HepG2 (cell line): Measurements from ENCODE around the gene GCC1. TPM values are rescaled to one million over a fixed set of nuclear protein-coding genes. Genes with fewer than 3 reads are reported as not detected.

Source experiments
- BHLHE40 ChIP-seq: IDR thresholded peaks from 2 replicates; pipeline ENCODE4 v1.6.1; 2011; ENCODE audit warnings: low read length, improper control_type of control experiment
- CBX5 ChIP-seq: sonication (generic); formaldehyde crosslinking; IDR thresholded peaks from 2 replicates; pipeline ENCODE4 v1.4.0; 2020; ENCODE audit warnings: missing genetic modification reagents, borderline replicate concordance
- CEBPB ChIP-seq: IDR thresholded peaks from 2 replicates; pipeline ENCODE4 v1.6.1; 2011; ENCODE audit warnings: low read depth, low read length, improper control_type of control experiment, borderline replicate concordance
- DNMT1 ChIP-seq: sonication (generic); formaldehyde crosslinking; IDR thresholded peaks from 2 replicates; pipeline ENCODE4 v1.5.1; 2020; ENCODE audit warnings: mild to moderate bottlenecking, missing genetic modification reagents
- HOXD1 ChIP-seq: sonication (generic); formaldehyde crosslinking; IDR thresholded peaks from 2 replicates; pipeline ENCODE4 v1.5.0; 2020; ENCODE audit warnings: missing genetic modification reagents
- JARID2 ChIP-seq: sonication (generic); formaldehyde crosslinking; IDR thresholded peaks from 2 replicates; pipeline ENCODE4 v1.8.1; 2023; ENCODE audit warnings: missing genetic modification reagents, inconsistent platforms; ENCODE audit not compliant: insufficient replicate concordance
- MAZ ChIP-seq, 2 experiments: sonication (generic) in 1 of 2; formaldehyde crosslinking in 1 of 2; IDR thresholded peaks; 2 replicates each; pipeline versions ENCODE4 v1.5.0 to v1.6.1; 2012 to 2020; ENCODE audit warnings: low read depth in 2 of 2, mild to moderate bottlenecking in 2 of 2, borderline replicate concordance in 1 of 2, improper control_type of control experiment in 1 of 2, low read length in 1 of 2, missing genetic modification reagents in 1 of 2, moderate library complexity in 1 of 2
- MTF1 ChIP-seq: sonication (generic); formaldehyde crosslinking; IDR thresholded peaks from 2 replicates; pipeline ENCODE4 v1.5.0; 2020; ENCODE audit warnings: missing genetic modification reagents
- NCOR1 ChIP-seq: fragments of 200-600 bp; sonication (generic); IDR thresholded peaks from 2 replicates; pipeline ENCODE4 v1.7.0; 2017; ENCODE audit warnings: antibody characterized with exemption, low read length, borderline replicate concordance
- NFE2 ChIP-seq: sonication (generic); formaldehyde crosslinking; IDR thresholded peaks from 2 replicates; pipeline ENCODE4 v1.4.0; 2020; ENCODE audit warnings: missing genetic modification reagents
- PTBP1 ChIP-seq: fragments of 200-400 bp; formaldehyde crosslinking; IDR thresholded peaks from 2 replicates; pipeline ENCODE4 v1.6.1; 2018; ENCODE audit warnings: low read length, low read depth; ENCODE audit not compliant: poor library complexity, severe bottlenecking
- RORA ChIP-seq: sonication (generic); formaldehyde crosslinking; IDR thresholded peaks from 2 replicates; pipeline ENCODE4 v1.5.0; 2020; ENCODE audit warnings: mild to moderate bottlenecking, missing genetic modification reagents, moderate library complexity
- TEAD2 ChIP-seq: sonication (generic); formaldehyde crosslinking; IDR thresholded peaks from 2 replicates; pipeline ENCODE4 v1.9.0; 2021; ENCODE audit warnings: missing genetic modification reagents
- TP53 ChIP-seq: sonication (generic); formaldehyde crosslinking; conservative IDR thresholded peaks from 2 replicates; pipeline ENCODE4 v1.4.0; 2020; ENCODE audit warnings: missing genetic modification reagents
- YY1 ChIP-seq: IDR thresholded peaks from 2 replicates; pipeline ENCODE4 v1.6.1; 2011; ENCODE audit warnings: low read length, low read depth, moderate library complexity, mild to moderate bottlenecking; ENCODE audit not compliant: insufficient read depth, insufficient replicate concordance
- ZC3H13 ChIP-seq: sonication (generic); formaldehyde crosslinking; IDR thresholded peaks from 2 replicates; pipeline ENCODE4 v1.8.1; 2023; ENCODE audit warnings: mild to moderate bottlenecking, missing genetic modification reagents, moderate library complexity
- ZFP36L2 ChIP-seq: sonication (generic); formaldehyde crosslinking; IDR thresholded peaks from 2 replicates; pipeline ENCODE4 v1.4.0; 2020; ENCODE audit warnings: missing genetic modification reagents
- ZKSCAN8 ChIP-seq: IDR thresholded peaks from 2 replicates; pipeline ENCODE4 v1.6.1; 2016; ENCODE audit warnings: borderline replicate concordance, missing genetic modification reagents, missing compliant biosample characterization
- ZNF225 ChIP-seq: sonication (generic); formaldehyde crosslinking; IDR thresholded peaks from 2 replicates; pipeline ENCODE4 v1.4.0; 2020; ENCODE audit warnings: mild to moderate bottlenecking, missing genetic modification reagents
- ZNF230 ChIP-seq: sonication (generic); formaldehyde crosslinking; IDR thresholded peaks from 2 replicates; pipeline ENCODE4 v1.4.0; 2020; ENCODE audit warnings: mild to moderate bottlenecking, missing genetic modification reagents
- ZNF563 ChIP-seq: sonication (generic); formaldehyde crosslinking; IDR thresholded peaks from 2 replicates; pipeline ENCODE4 v1.8.0; 2022; ENCODE audit warnings: mild to moderate bottlenecking, moderate library complexity, missing genetic modification reagents
- ZNF616 ChIP-seq: sonication (generic); formaldehyde crosslinking; IDR thresholded peaks from 2 replicates; pipeline ENCODE4 v1.5.0; 2020; ENCODE audit warnings: low read depth, mild to moderate bottlenecking, missing genetic modification reagents
- ZNF709 ChIP-seq: sonication (generic); formaldehyde crosslinking; IDR thresholded peaks from 2 replicates; pipeline ENCODE4 v1.5.0; 2020; ENCODE audit warnings: mild to moderate bottlenecking, missing genetic modification reagents
- ZNF747 ChIP-seq: sonication (generic); formaldehyde crosslinking; IDR thresholded peaks from 2 replicates; pipeline ENCODE4 v1.8.1; 2023; ENCODE audit warnings: missing genetic modification reagents, mild to moderate bottlenecking, borderline replicate concordance
- ZNF780A ChIP-seq: sonication (generic); formaldehyde crosslinking; IDR thresholded peaks from 2 replicates; pipeline ENCODE4 v1.8.0; 2022; ENCODE audit warnings: mild to moderate bottlenecking, missing genetic modification reagents, moderate library complexity
- ZNF891 ChIP-seq: sonication (generic); formaldehyde crosslinking; IDR thresholded peaks from 2 replicates; pipeline ENCODE4 v1.5.0; 2020; ENCODE audit warnings: mild to moderate bottlenecking, missing genetic modification reagents
- ZSCAN31 ChIP-seq: sonication (generic); formaldehyde crosslinking; IDR thresholded peaks from 2 replicates; pipeline ENCODE4 v1.5.0; 2020; ENCODE audit warnings: low read depth, mild to moderate bottlenecking, missing genetic modification reagents
- polyA plus RNA-seq, 8 experiments: library from polyadenylated mRNA; depleted of rRNA in 3 of 8; stranded (reverse) in 7 of 8; unstranded in 1 of 8; fragments of >200 nt; fragmentation: Illumina TruSeq in 4 of 8; extraction: Trizol in 4 of 8; gene quantifications; 2 replicates each; pipeline versions ENCODE4 v1.2.1 to v1.2.3, GENCODE V29; 2011 to 2016; ENCODE audit warnings: low read depth in 4 of 8, missing spikeins in 1 of 8, mixed read lengths in 1 of 8; ENCODE audit not compliant: insufficient read depth in 1 of 8
- total RNA-seq, 5 experiments: library from RNA; depleted of rRNA; stranded (reverse); fragments of >200 nt; fragmentation: Illumina TruSeq; extraction: Trizol; gene quantifications; 2 replicates each; pipeline ENCODE4 v1.2.3, GENCODE V29; 2016; ENCODE audit warnings: low read depth in 1 of 5
- TF ChIP-seq, protein P1 (sequence below): sonication (generic); formaldehyde crosslinking; IDR thresholded peaks from 2 replicates; pipeline ENCODE4 v1.4.0; 2020; ENCODE audit warnings: missing genetic modification reagents
- TF ChIP-seq, protein P2 (sequence below): sonication (generic); formaldehyde crosslinking; IDR thresholded peaks from 2 replicates; pipeline ENCODE4 v1.4.0; 2020; ENCODE audit warnings: mild to moderate bottlenecking, missing genetic modification reagents
- TF ChIP-seq, protein P3 (sequence below): sonication (generic); formaldehyde crosslinking; IDR thresholded peaks from 2 replicates; pipeline ENCODE4 v1.8.1; 2022; ENCODE audit warnings: mild to moderate bottlenecking, missing genetic modification reagents

The GCC1 gene
- total and polyA plus RNA-seq, 2 of the 13 experiments (the other 11 are each of a cell fraction or from before 2014, with no cell fraction given), result 2.5 to 15.3 TPM

DNA sequence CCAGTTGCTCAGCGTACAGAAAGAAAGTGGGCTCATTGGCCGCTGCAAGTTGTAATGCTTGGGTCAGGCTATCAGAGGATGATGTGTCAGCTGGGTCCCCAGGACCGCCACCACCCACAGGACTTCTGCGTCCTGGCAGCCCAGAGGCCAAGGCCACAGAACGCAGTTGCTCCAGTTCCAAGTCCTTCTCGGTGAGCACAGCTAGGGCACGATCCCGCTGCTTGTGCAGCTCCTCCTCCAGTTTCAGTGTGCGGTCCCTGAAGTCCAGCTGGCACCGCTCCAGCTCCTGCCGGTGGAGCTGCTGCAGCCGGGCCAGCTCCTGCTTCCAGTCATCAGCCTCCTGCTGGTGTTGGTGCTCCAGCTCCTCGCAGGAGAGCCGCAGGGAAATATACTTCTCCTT lies 3.0 kb downstream of the GCC1 start (continued):
- TF ChIP-seq JARID2 (CRISPR knock-in tag) (no peak), CBX5 (CRISPR knock-in tag) (no peak), MTF1 (CRISPR knock-in tag) (no peak), ZNF709 (CRISPR knock-in tag) (0 out of 2 replicates have a peak, but pooled peaks have one; percentile 38), TP53 (CRISPR knock-in tag) (no peak), ZFP36L2 (CRISPR knock-in tag) (no peak), NCOR1 (peak; percentile 36; the same call in 1 of the 2 replicates), ZKSCAN8 (CRISPR knock-in tag) (no peak), ZC3H13 (CRISPR knock-in tag) (no peak), MAZ (IDR thresholded peaks at IDR 0.05; ENCODE audit: borderline replicate concordance, low read depth, low read length) (no peak), MAZ (CRISPR knock-in tag; IDR thresholded peaks at IDR 0.05; ENCODE audit: low read depth) (no peak), ZNF891 (CRISPR knock-in tag) (no peak), BHLHE40 (no peak), ZNF747 (CRISPR knock-in tag) (no peak), ZNF563 (CRISPR knock-in tag) (peak; percentile 46; the same call in 1 of the 2 replicates), ZNF230 (CRISPR knock-in tag) (no peak), RORA (no peak), CEBPB (no peak), ZNF225 (CRISPR knock-in tag) (no peak), PTBP1 (no peak), DNMT1 (CRISPR knock-in tag) (peak; percentile 79; the same call in 1 of the 2 replicates), YY1 (peak; percentile 30), TEAD2 (no peak), ZNF616 (CRISPR knock-in tag) (no peak), ZSCAN31 (CRISPR knock-in tag) (no peak), NFE2 (CRISPR knock-in tag) (no peak), HOXD1 (CRISPR knock-in tag) (0 out of 2 replicates have a peak, but pooled peaks have one; percentile 24), ZNF780A (CRISPR knock-in tag) (no peak)
- TF ChIP-seq, protein P1, sequence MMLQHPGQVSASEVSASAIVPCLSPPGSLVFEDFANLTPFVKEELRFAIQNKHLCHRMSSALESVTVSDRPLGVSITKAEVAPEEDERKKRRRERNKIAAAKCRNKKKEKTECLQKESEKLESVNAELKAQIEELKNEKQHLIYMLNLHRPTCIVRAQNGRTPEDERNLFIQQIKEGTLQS (CRISPR knock-in tag), result 0 out of 2 replicates have a peak, but pooled peaks have one; percentile 13
- TF ChIP-seq, protein P2, sequence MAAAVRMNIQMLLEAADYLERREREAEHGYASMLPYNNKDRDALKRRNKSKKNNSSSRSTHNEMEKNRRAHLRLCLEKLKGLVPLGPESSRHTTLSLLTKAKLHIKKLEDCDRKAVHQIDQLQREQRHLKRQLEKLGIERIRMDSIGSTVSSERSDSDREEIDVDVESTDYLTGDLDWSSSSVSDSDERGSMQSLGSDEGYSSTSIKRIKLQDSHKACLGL, result no peak
- TF ChIP-seq, protein P3, sequence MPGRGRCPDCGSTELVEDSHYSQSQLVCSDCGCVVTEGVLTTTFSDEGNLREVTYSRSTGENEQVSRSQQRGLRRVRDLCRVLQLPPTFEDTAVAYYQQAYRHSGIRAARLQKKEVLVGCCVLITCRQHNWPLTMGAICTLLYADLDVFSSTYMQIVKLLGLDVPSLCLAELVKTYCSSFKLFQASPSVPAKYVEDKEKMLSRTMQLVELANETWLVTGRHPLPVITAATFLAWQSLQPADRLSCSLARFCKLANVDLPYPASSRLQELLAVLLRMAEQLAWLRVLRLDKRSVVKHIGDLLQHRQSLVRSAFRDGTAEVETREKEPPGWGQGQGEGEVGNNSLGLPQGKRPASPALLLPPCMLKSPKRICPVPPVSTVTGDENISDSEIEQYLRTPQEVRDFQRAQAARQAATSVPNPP (CRISPR knock-in tag), result no peak
